ENCODE measurements around the gene C9orf43. TPM values are rescaled to one million over a fixed set of nuclear protein-coding genes. Genes with fewer than 3 reads are reported as not detected.

Gene C9orf43
- total RNA-seq, 1 donor = 0.43 TPM

DNA sequence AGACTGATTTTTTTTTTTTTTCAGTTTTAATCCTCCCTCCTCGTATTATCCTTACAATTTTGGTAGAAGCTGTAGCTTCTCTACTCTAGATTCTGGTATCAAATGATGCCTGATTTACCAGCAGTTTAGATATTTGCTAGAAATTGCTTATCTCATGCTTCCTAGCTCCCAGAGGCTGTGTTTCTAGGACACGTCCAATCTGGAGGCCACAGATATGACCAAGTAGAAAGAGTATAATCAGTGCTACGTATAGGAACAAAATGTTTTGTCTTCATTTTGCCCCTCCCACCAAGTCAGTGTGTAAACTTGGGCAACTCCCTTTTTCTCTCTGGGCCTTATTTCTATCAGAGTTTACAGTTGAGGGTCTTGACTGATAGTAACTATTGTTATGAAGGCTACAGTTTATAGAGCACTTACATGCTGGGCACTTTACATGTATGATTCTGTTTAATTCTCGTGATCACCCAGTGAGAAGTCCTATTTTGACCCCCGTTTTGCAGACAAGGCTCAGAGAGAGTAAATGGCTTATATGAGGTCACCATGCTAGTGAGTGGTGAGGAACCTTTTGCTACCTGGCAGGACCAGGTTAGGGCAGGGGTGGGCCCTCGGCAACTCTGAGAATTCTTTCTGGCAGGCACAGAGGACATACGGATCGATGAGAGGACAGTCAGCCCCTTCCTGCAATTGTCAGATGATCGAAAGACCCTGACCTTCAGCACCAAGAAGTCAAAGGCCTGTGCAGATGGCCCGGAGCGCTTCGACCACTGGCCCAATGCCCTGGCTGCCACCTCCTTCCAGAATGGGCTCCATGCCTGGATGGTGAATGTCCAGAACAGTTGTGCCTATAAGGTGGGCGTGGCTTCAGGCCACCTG is 41.3 kb upstream of the C9orf43 start:
- TF ChIP-seq, protein P1, sequence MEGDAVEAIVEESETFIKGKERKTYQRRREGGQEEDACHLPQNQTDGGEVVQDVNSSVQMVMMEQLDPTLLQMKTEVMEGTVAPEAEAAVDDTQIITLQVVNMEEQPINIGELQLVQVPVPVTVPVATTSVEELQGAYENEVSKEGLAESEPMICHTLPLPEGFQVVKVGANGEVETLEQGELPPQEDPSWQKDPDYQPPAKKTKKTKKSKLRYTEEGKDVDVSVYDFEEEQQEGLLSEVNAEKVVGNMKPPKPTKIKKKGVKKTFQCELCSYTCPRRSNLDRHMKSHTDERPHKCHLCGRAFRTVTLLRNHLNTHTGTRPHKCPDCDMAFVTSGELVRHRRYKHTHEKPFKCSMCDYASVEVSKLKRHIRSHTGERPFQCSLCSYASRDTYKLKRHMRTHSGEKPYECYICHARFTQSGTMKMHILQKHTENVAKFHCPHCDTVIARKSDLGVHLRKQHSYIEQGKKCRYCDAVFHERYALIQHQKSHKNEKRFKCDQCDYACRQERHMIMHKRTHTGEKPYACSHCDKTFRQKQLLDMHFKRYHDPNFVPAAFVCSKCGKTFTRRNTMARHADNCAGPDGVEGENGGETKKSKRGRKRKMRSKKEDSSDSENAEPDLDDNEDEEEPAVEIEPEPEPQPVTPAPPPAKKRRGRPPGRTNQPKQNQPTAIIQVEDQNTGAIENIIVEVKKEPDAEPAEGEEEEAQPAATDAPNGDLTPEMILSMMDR (IDR thresholded peaks at IDR 0.05; ENCODE audit: insufficient read depth, low read depth, low read length) = no peak
- no peak for DNase-seq (ENCODE audit: low read depth)

GRCh38 chr9:113369855-113370140 is 40.7 kb upstream of the C9orf43 start:
- TF ChIP-seq, protein P1 (IDR thresholded peaks at IDR 0.05; ENCODE audit: insufficient read depth, low read depth, low read length) = no peak
- no peak for DNase-seq (ENCODE audit: low read depth)

More for the DNA sequence above, 41.3 kb upstream of the C9orf43 start:
- no peak overlapping the region for H3K4me3 ChIP-seq (ENCODE audit: low read depth, low read length)

DNA sequence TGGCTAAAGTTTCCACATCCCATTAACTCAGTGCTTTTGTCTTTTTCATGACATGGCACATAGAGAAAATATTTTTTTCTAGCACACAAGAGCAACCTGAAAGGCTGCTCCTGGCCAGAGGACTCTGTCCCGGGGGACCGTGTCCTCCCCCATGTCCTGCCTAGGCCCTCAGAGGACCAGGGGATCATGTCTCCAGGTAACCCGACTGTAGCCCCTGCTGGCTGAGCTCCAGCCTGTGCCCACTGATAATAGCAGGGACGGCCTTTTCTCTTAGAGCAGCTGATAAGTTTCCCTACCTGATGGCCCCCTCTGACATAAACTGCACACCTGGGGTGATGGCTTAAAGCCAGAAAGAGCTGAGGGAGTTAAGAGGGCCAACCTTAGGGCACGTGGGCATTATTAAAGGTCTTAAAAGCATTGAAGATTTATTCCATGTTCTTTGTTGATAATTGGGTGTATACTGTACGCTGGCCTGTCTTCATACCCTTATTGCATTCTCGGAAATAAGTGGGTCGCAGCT is 39.7 kb upstream of the C9orf43 start:
- no peak overlapping the region for H3K4me3 ChIP-seq (ENCODE audit: low read depth, low read length)
- DNase-seq (ENCODE audit: low read depth) = no peak
- TF ChIP-seq, protein P1 (IDR thresholded peaks at IDR 0.05; ENCODE audit: insufficient read depth, low read depth, low read length) = no peak

More at GRCh38 chr9:113369855-113370140, 40.7 kb upstream of the C9orf43 start:
- no peak overlapping the region for H3K4me3 ChIP-seq (ENCODE audit: low read depth, low read length)

DNA sequence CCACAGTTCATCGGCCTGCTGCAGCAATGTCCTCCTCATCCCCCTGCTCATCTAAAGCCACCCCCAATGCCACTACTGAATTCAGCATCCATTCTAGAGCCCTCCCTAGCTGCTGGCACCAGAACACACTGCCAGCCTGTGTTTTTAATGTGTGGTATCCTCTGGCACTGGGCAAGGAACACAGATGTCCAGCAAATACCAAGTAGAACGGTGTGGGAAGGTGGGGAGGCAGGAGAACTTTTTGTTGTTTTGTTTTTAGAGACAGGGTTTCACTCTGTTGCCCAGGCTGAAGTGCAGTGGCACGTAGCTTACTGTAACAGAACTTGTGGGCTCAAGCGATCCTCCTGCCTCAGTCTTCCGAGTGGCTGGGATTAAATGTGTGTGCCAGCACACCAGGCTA is 38.5 kb upstream of the C9orf43 start:
- TF ChIP-seq, protein P1 (IDR thresholded peaks at IDR 0.05; ENCODE audit: insufficient read depth, low read depth, low read length) = no peak
- no peak overlapping the region for H3K4me3 ChIP-seq (ENCODE audit: low read depth, low read length)
- DNase-seq (ENCODE audit: low read depth) = no peak

DNA sequence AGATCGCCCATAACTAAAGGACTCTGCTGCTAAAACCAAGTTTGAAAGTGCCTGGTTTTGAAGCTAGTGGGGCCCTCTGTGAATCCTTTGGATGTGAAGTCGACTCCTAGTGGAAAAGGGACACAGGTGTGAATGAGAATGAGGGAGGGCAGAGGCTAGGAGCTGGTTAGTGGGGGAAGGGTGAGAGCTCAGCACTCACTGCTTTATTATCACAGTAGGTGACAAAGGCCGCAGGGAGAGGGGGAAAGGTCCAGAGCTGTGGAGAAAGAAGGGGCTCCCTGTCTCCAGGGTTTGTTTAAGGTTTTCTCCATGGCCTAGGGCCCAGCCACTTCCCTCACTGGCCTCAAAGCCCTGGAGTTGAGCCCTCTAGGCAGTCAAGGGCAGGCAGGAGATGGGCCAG is 37.3 kb upstream of the C9orf43 start:
- no peak for DNase-seq (ENCODE audit: low read depth)
- TF ChIP-seq, protein P1 (IDR thresholded peaks at IDR 0.05; ENCODE audit: insufficient read depth, low read depth, low read length) = no peak
- H3K4me3 ChIP-seq (ENCODE audit: low read depth, low read length) = no peak overlapping the region

GRCh38 chr9:113373676-113374392 is 36.7 kb upstream of the C9orf43 start:
- no peak for DNase-seq (ENCODE audit: low read depth)
- TF ChIP-seq, protein P1 (IDR thresholded peaks at IDR 0.05; ENCODE audit: insufficient read depth, low read depth, low read length) = no peak
- no peak overlapping the region for H3K4me3 ChIP-seq (ENCODE audit: low read depth, low read length)
